B cell (primary cell): Measurements from ENCODE around the gene CIITA. TPM values are rescaled to one million over a fixed set of nuclear protein-coding genes. Genes with fewer than 3 reads are reported as not detected.

ENCODE experiments used
- ATAC-seq: fragments of 200-7000 bp; cut with Tn5 transposase; one replicate; pipeline ENCODE4 v1.10.0; 2021; ENCODE audit warnings: low read depth, mild to moderate bottlenecking, moderate number of reproducible peaks, moderate library complexity
- CTCF ChIA-PET: fragments of 350-600 bp; sonication (Branson Sonifier 250); formaldehyde crosslinking; loops from one replicate; lab custom pipeline; 2021; ENCODE audit warnings: antibody characterized with exemption, inconsistent platforms; lab: Charles Lee
- POLR2A ChIA-PET: fragments of 350-600 bp; sonication (Branson Sonifier 250); formaldehyde crosslinking; loops from one replicate; lab custom pipeline; 2021; ENCODE audit warnings: antibody characterized with exemption; lab: Charles Lee
- DNase-seq: peaks from one replicate; pipeline ENCODE4 v3.0.0; 2013
- H2AFZ ChIP-seq: 2 replicates; pipeline ENCODE4 v1.6.1; 2012; ENCODE audit warnings: mild to moderate bottlenecking, low read depth, low read length; ENCODE audit not compliant: insufficient read depth, poor library complexity, severe bottlenecking
- H3K27ac ChIP-seq, 2 donors: 1 replicate in 1 of 2; 2 replicates in 1 of 2; pipeline ENCODE4 v1.5.1; 2012 to 2013; ENCODE audit warnings: low read length in 2 of 2, mild to moderate bottlenecking in 2 of 2, moderate library complexity in 1 of 2
- H3K27me3 ChIP-seq, 4 experiments: fragments of 200-600 bp in 1 of 4; sonication (generic) in 1 of 4; replicated peaks in 1 of 4; 1 replicate in 2 of 4; 2 replicates in 2 of 4; pipeline versions ENCODE4 v1.6.1 to v1.7.0; 2013 to 2016; ENCODE audit warnings: low read length in 3 of 4, mild to moderate bottlenecking in 2 of 4, mixed read lengths in 1 of 4, moderate library complexity in 1 of 4; ENCODE audit not compliant: insufficient read depth in 4 of 4, control insufficient read depth in 3 of 4; ENCODE audit errors: control extremely low read depth in 1 of 4
- H3K36me3 ChIP-seq, 2 experiments: replicated peaks in 1 of 2; 1 replicate in 1 of 2; 2 replicates in 1 of 2; pipeline versions ENCODE4 v1.6.1 to v1.7.1; 2013; ENCODE audit warnings: low read length in 1 of 2; ENCODE audit not compliant: insufficient read depth in 2 of 2, control insufficient read depth in 1 of 2; ENCODE audit errors: control extremely low read depth in 1 of 2, extremely low read depth in 1 of 2
- H3K4me1 ChIP-seq, 2 donors: fragments of 200-600 bp in 1 of 2; sonication (generic) in 1 of 2; 1 replicate in 1 of 2; 2 replicates in 1 of 2; pipeline versions ENCODE4 v1.5.1 to v1.6.1; 2013 to 2017; ENCODE audit warnings: low read length in 2 of 2; ENCODE audit not compliant: control insufficient read depth in 2 of 2, insufficient read depth in 2 of 2
- H3K4me2 ChIP-seq: replicated peaks from 2 replicates; pipeline ENCODE3; 2012; ENCODE audit warnings: mild to moderate bottlenecking, low read depth, low read length; ENCODE audit not compliant: poor library complexity, severe bottlenecking
- H3K4me3 ChIP-seq, 5 experiments: fragments of 200-600 bp in 1 of 5; sonication (generic) in 1 of 5; 1 replicate in 3 of 5; 2 replicates in 2 of 5; pipeline versions ENCODE4 v1.5.1 to v1.7.0; 2011 to 2016; ENCODE audit warnings: low read length in 4 of 5, mild to moderate bottlenecking in 4 of 5, low read depth in 2 of 5, control low read depth in 1 of 5, moderate library complexity in 1 of 5; ENCODE audit not compliant: insufficient read depth in 1 of 5; ENCODE audit errors: control extremely low read depth in 1 of 5, extremely low read depth in 1 of 5
- H3K79me2 ChIP-seq: fragments of 200-600 bp; sonication (generic); one replicate; pipeline ENCODE4 v1.6.0; 2016; ENCODE audit warnings: low read length; ENCODE audit not compliant: control insufficient read depth, insufficient read depth
- H3K9ac ChIP-seq: fragments of 200-600 bp; sonication (generic); 2 replicates; pipeline ENCODE4 v1.6.1; 2017; ENCODE audit warnings: mild to moderate bottlenecking, low read length, moderate library complexity
- H3K9me3 ChIP-seq, 3 donors: one replicate each; pipeline versions ENCODE4 v1.6.1 to v1.7.1; 2013; ENCODE audit warnings: low read length in 2 of 3; ENCODE audit not compliant: control insufficient read depth in 2 of 3, insufficient read depth in 1 of 3; ENCODE audit errors: control extremely low read depth in 1 of 3
- H4K20me1 ChIP-seq: 2 replicates; pipeline ENCODE4 v1.6.0; 2012; ENCODE audit warnings: mild to moderate bottlenecking, low read length; ENCODE audit not compliant: insufficient read depth, control insufficient read depth, poor library complexity, severe bottlenecking
- H3K27ac Mint-ChIP-seq: one replicate; pipeline ENCODE4 v1.8.0; 2021; ENCODE audit warnings: mixed read lengths
- H3K27me3 Mint-ChIP-seq: one replicate; pipeline ENCODE4 v1.8.0; 2021; ENCODE audit warnings: mixed read lengths
- H3K4me1 Mint-ChIP-seq: one replicate; pipeline ENCODE4 v1.8.0; 2021; ENCODE audit warnings: mixed read lengths
- H3K4me3 Mint-ChIP-seq: one replicate; pipeline ENCODE4 v1.8.0; 2021; ENCODE audit warnings: mixed read lengths
- H3K9me3 Mint-ChIP-seq: one replicate; pipeline ENCODE4 v1.8.0; 2022; ENCODE audit warnings: mixed read lengths; ENCODE audit not compliant: insufficient read depth
- EZH2 ChIP-seq: IDR thresholded peaks from 2 replicates; pipeline ENCODE4 v1.6.1; 2012; ENCODE audit warnings: borderline replicate concordance, low read depth, mild to moderate bottlenecking, moderate library complexity, low read length; ENCODE audit not compliant: insufficient read depth, poor library complexity, severe bottlenecking
- WGBS: methylation state at CpG from one replicate; pipeline ENCODE4 v1.1.5; 2013; ENCODE audit warnings: missing lambda C conversion rate; ENCODE audit not compliant: insufficient coverage; 5-methylcytosine and 5-hydroxymethylcytosine counted together
- intact Hi-C: fragments of 100-400 bp; cut with micrococcal nuclease; formaldehyde crosslinking; loops from one replicate; pipeline ENCODE4 v1.10.0; 2022
- polyA plus RNA-seq: library from polyadenylated mRNA; depleted of rRNA; stranded (reverse); fragments of >200 nt; gene quantifications from 2 replicates; pipeline ENCODE4 v1.2.3, GENCODE V29; 2012
- total RNA-seq, 2 donors: library from RNA; stranded (reverse); fragments of 120-200 nt in 1 of 2; gene quantifications; 1 replicate in 1 of 2; 2 replicates in 1 of 2; pipeline versions ENCODE4 v1.2.3 to v1.2.4, GENCODE V29; 2013 to 2022
- TF ChIP-seq, protein P1 (sequence below): fragments of 200-600 bp; IDR thresholded peaks from one replicate; pipeline ENCODE4 v1.8.0; 2022; ENCODE audit warnings: antibody characterized with exemption, mild to moderate bottlenecking

CIITA gene
- total and polyA plus RNA-seq, 2 donors (not counting 1 experiment from before 2014, with no cell fraction given) = 632 to 719 TPM

DNA sequence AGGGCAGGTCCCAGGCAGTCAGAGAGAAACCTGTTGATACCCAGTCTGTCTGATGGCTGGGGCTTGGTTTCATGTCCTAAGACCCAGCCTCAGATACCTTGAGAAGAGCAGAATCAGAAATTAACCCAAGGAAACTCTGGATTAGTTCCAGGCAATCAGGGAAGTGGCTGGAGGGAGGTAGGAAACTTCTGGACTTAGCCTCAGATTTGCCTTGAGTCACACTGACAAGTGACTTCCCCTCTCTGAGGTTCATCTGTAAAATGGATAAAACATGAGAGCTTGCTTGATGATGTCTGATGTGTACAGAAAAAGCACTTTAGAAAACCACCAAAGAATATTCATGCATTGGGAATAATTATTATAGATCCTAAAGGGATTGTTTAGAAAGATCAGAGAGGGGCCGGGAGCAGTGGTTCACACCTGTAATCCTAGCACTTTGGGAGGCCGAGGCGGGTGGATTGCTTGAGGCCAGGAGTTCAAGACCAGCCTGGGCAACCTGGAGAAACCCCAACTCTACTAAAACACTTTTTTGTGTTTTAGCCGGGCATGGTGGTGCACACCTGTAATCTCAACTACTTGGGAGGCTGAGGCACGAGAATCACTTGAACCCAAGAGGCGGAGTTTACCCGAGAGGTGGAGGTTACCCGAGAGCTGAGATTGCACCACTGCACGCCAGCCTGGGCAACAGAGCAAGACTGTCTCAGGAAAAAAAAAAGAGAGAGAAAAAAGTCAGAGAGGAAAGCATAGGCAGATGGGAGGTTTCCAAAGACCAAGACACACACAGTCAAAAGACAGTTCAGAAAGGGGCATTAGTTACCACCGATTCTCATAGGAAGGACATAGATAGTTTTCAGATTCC, 3.8 kb downstream of the CIITA start:
- Mint-ChIP-seq H3K27me3 (no peaks in the 10 kb centered on the region), H3K4me1 (peaks cover 64% of the 10 kb centered on the region), H3K4me3 (peak overlapping the region; percentile 100), H3K27ac (peak overlapping the region; percentile 92), H3K9me3 (no peaks in the 10 kb centered on the region)
- Histone ChIP-seq H3K79me2 (peaks cover 97% of the 10 kb centered on the region), H3K36me3 (peaks cover 2 to 78% of the 10 kb centered on the region in 2 experiments), H2AFZ (no peak overlapping the region), H3K27me3 (no peaks in the 10 kb centered on the region), H3K9me3 (no peaks in the 10 kb centered on the region), H3K4me1 (peaks cover 62 to 75% of the 10 kb centered on the region in 2 donors), H4K20me1 (peaks cover 88% of the 10 kb centered on the region), H3K9ac (peak overlapping the region; percentile 86), H3K27ac (peak overlapping the region; percentile 72 to 86), H3K4me2 (peak overlapping the region; percentile 92), H3K4me3 (peak overlapping the region; percentile 47 to 97 (median 91))
- CTCF ChIA-PET = interaction anchor here (1.0 to 2.5 kb wide), 4 partner anchors 9 to 38 kb away, joined by 3 to 13 read pairs (median 8); no protein-coding TSS in a partner anchor
- intact Hi-C loops = no loop called here
- POLR2A ChIA-PET = interaction anchor here (0.8 to 3.1 kb wide), 6 partner anchors 9 to 47 kb away, joined by 3 to 17 read pairs (median 4); no protein-coding TSS in a partner anchor
- TF ChIP-seq, protein P1, sequence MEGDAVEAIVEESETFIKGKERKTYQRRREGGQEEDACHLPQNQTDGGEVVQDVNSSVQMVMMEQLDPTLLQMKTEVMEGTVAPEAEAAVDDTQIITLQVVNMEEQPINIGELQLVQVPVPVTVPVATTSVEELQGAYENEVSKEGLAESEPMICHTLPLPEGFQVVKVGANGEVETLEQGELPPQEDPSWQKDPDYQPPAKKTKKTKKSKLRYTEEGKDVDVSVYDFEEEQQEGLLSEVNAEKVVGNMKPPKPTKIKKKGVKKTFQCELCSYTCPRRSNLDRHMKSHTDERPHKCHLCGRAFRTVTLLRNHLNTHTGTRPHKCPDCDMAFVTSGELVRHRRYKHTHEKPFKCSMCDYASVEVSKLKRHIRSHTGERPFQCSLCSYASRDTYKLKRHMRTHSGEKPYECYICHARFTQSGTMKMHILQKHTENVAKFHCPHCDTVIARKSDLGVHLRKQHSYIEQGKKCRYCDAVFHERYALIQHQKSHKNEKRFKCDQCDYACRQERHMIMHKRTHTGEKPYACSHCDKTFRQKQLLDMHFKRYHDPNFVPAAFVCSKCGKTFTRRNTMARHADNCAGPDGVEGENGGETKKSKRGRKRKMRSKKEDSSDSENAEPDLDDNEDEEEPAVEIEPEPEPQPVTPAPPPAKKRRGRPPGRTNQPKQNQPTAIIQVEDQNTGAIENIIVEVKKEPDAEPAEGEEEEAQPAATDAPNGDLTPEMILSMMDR = no peak
- TF ChIP-seq EZH2 = no peak
- ATAC-seq = no peak
- WGBS = 20% methylated on average over 1 of the region's 10 CpGs
- no peak for DNase-seq
